Spleen (tissue), 7 donors: ENCODE data around the gene GRK5.

Source experiments
- CTCF ChIP-seq, 11 experiments: fragments of 200-600 bp in 7 of 11; fragments of 450-650 bp in 4 of 11; sonication (generic) in 4 of 11; IDR thresholded peaks in 8 of 11; conservative IDR thresholded peaks in 3 of 11; 1 replicate in 7 of 11; 2 replicates in 4 of 11; pipeline versions ENCODE4 v1.4.0 to v1.8.0; 2016 to 2021; ENCODE audit warnings: antibody characterized with exemption in 11 of 11, inconsistent platforms in 4 of 11, mild to moderate bottlenecking in 1 of 11
- POLR2AphosphoS5 ChIP-seq, 3 donors: sonication (generic); formaldehyde crosslinking; IDR thresholded peaks; one replicate each; pipeline ENCODE4 v1.5.1; 2017; ENCODE audit warnings: antibody characterized with exemption in 3 of 3
- donor health status: DM: no; HTN: no; CAD: no; lungs with moderate emphysema.
- donor health status: DM: no; HTN: no; CAD: no.
- donor health status: DM: no; HTN: no; CAD: no.

GRCh38 chr10:119493155-119493554 lies 285.8 kb downstream of the GRK5 start:
- peak in 1 of 11 experiments; percentile 4 for TF ChIP-seq CTCF (IDR thresholded peaks at IDR 0.05 in 8 of 11, conservative IDR thresholded peaks at IDR 0.05 in 3 of 11)
- TF ChIP-seq POLR2AphosphoS5 (IDR thresholded peaks at IDR 0.05): peak; percentile 41 to 65 (median 42)
